NOMO-1 treated with DMSO at 0.1 percent for 48 hours (cell line): ENCODE measurements around the gene FGF1.
"Not testable (repeated sequence)": the region's sequence is repeated elsewhere in the genome, so short reads cannot be mapped to it uniquely, and the experiment has no call there.

Experiments
- DNase-seq: peaks from one replicate; lab custom pipeline; 2025; ENCODE audit not compliant: unreplicated experiment; lab: John Stamatoyannopoulos, UW

FGF1 gene

GRCh38 chr5:142671266-142671665 lies 14.6 kb downstream of the FGF1 start:
- DNase-seq: no peak

DNA sequence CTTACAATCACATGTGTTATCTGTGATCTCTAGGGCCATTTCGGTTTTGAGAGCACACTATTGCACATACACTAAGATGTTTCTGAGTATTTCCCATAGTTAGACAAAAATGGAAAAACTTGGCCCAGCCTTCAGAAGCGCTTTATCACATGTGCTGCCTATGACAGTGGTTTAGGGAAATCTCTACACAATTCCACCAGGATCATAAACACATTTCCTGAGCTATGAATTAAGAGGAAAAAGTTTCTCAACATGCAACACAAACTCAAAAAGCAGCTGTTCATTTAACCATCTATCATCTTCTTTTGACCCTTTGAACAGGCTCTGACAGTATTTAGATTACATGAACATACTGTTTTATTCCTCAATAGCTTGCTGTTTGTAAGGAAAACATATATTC lies 15.1 kb downstream of the FGF1 start:
- no peak for DNase-seq

- no peak for DNase-seq
These were observed 16.4 kb downstream of the FGF1 start for GRCh38 chr5:142669477-142669876.

- DNase-seq: no peak
These were observed 17.6 kb downstream of the FGF1 start for GRCh38 chr5:142668336-142668735.

DNA sequence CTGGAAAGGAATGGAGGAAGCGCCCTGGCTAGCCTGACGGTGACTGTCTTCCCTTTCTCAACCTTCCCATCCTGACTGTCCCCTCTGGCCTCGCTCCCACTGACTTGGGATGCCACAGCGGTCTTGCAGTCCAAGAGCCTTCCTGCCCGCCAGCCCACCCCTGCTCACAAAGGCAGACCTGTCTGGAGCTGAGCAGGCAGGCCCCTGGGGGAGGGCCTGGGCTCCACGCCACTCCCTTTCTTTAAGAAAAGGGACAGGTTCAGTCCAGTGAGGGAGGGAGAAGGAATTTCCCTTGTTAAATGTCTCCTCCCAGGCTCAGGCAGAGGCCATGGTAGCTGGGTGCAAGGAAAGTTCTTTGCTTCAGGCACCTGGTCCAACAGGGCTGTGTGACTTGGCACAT lies 18.1 kb downstream of the FGF1 start:
- no peak for DNase-seq

DNA sequence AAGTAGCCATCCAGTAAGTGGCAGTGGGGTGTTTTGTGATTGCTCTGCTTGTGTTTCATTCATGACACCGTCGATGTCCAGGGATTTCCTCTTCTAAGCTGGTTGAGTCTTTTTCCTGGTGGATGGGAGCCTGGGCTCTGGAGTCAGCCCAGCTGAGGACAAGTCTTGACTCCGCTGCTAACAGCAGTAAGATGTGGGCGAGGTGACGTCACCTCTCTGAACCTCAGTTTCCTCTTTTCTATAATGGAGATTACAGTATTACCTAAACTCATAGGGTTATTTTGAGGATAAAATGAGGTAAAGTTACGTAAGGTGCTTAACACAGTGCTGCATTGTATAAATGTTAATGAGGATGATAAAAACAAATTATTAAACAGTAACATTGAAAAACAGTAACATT lies 21.3 kb downstream of the FGF1 start:
- peak; percentile 44 for DNase-seq

DNA sequence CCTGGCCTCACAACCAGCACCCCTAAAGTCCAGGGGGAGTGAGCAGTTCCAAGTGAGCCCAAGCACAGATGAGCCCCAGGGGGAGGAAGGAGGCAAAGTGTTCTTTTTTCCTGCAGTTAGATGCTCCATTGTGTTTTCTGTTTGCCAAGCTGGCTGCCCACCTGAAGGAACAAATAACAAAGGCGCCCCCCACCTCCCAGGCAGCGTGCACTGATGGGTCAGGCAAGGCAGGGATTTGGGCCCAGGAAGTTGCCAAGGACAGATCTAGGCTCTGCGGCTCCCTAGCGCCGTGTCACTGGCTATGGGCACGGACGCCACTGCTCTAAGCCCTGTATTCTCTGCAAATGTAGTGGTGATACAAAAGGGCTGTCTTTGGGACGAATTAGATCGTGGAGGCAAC lies 21.8 kb downstream of the FGF1 start:
- no peak for DNase-seq

GRCh38 chr5:142663246-142663645 lies 22.6 kb downstream of the FGF1 start:
- no peak for DNase-seq

DNA sequence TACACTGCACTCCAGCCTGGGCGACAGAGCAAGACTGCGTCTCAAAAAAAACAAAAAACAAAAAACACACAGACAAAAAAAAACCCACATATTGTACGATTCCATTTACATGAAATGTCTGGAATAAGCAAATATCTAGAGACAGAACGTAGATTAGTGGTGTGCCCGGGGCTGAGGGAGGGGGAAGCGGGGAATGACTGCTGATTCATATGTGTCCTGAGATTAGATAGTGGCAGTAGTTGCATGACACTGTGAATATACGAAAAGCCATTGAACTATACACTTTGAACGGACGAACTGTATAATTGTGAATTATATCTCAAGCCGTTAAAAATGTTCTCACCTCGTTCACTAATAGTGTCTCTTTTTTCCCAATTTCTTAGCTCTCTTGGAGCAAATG lies 23.9 kb downstream of the FGF1 start:
- no peak for DNase-seq

DNA sequence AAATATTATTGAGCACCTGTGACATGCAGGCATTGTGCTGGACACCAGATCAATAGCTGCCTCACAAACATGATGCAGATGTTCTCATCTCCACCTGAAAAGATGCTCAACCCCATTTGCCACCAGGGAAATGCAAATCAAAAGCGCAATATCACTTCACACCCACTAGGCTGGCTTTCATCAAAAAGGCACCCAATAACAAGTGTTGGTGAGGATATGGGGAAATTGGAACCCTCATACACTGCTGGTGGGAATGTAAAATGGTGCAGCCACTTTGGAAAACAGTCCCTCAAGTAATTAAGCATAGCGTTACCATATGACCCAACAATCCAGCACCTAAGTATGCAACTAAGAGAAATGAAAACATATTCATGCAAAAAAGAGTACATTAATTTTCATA lies 24.7 kb downstream of the FGF1 start:
- DNase-seq: no peak

DNA sequence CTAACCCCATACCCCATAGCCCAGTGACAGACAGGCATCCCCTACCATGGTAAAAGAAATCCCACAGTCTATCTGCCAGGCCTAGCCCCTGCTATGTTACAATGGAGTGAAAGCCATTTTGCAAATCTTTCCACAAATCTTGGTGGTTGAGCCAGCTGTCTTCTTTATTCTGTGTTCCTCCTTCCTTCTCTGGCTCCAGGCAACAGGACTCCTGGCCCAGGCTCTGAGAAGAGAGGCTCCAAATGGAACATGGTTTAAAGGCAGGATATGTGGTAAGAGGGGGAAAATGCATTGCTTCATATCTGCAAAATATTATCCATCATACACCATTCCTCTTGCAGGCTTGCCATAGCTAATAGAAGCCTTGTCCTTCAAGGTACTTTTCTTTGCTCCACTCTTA lies 25.2 kb downstream of the FGF1 start:
- no peak for DNase-seq

DNA sequence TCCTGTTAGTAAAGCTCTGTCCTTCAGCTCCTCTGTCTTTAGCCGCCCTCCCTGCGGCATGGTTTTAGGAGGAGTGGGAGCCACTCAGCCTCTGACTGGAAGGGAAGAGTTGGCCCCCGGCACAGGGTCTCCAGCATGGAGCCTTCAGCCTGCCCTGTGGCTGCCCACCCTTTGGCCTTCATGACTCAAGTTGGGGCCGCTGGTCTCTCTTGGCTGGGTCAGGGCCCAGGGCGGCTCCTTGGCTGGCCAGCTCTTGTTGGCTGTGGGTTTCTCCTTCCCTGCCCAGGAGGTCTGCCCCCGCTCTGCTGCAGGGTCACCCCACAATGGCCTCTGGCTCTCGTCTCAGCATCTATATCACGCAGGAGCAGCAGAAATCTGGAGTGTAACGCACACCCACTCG lies 25.7 kb downstream of the FGF1 start:
- no peak for DNase-seq

DNA sequence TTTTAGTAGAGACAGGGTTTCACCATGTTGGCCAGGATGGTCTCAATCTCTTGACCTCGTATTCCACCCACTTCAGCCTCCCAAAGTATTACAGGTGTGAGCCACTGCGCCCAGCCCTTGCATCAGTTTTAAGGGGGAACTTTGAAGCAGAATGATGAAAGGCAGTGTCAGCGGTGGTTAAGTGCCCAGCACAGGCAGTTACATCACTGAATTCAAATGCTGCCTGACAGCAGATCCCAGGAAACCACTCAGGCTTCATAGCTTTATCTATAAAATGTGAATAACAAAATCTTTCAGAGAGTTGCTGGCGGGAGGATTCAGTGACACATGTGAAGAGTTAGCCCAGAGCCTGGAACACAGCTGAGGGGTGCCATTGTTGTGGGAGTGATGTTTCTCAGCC lies 26.5 kb downstream of the FGF1 start:
- no peak for DNase-seq

- DNase-seq: no peak
These were observed 27.6 kb downstream of the FGF1 start for GRCh38 chr5:142658278-142658677.

GRCh38 chr5:142657446-142657845 lies 28.4 kb downstream of the FGF1 start:
- no peak for DNase-seq

GRCh38 chr5:142655339-142656267 lies 30.3 kb downstream of the FGF1 start:
- DNase-seq: peak; percentile 55

DNA sequence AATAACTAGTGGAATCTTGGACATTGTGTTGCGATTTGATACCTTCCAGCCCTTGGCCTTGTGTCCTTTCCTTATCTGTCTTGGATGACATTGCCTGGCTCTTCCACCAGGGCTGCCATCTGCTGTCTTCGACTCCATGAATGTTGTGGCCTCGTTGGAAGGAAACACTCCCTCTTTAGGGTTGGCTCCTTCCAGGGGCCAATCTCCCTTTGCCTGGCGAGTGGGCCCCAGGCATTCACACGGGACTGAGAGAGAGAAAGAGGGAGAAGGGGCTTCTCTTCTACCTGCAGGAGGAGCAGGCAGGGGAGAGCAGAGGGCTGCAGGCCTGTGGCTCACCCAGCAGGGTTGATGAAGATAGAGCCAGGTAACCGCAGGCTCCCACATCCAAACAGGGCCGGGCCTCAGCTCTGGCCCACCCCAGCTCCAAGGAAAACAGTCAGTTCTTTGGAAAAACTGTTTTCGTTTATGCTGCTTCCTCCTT lies 31.3 kb downstream of the FGF1 start:
- DNase-seq: no peak

- no peak for DNase-seq
These were observed 32.6 kb downstream of the FGF1 start for GRCh38 chr5:142653321-142653720.

DNA sequence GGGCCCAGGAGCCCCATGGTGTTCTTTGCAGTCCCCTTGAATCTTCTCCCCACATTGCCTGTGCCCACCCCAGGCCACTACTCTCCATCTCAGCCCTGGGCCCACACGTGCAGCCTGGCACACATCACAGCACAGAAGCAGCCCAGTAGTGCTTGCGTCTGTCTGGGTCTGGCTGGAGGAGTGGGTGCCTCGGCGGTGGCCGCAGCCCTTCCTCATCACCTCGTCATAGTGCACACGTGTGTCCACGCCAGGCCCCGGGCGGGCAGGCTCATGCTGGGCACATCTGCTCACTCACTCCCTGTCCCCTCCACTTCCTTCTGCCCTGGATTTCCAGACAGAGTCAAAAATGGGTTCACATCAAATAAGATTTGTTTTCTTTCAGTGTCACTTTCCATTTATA lies 33.3 kb downstream of the FGF1 start:
- DNase-seq: no peak

DNA sequence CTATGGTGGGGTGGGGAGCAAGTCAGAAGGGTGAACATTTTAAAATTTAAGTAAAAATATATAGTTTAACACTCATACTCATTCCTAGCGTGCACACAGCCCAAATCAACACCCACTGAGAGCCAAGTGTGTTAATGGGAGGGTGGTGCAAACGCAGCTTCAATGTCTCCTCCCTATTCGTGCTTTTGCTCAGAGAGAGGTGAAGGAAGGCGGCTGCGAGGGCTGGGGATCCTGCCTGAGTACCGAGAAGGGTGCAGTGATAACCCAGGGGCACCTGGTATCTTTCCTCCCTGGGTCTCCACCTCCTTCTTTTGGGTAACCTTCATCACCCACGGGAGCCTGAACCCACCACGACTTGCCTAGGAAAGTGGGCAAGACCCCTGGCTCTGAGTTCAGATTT lies 35.0 kb downstream of the FGF1 start:
- DNase-seq: no peak

DNA sequence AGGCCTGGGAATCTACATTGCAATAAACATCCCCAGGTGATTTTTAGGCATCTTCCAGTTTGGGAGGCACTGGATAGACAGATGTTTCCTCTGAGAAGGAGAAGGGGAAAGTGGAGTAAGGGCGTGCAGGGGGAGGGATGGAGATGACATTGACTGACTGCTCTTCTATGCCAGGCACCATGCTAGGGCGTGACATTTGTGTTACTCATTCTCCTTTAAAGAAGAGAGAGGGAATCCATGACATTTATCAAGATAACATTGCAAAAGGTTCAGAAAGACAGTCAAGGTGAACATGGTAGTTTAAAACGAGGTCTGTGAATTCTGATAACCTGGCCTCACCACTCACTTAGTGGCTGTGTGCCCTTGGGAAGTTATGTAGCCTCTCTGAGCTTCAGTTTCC lies 35.8 kb downstream of the FGF1 start:
- no peak for DNase-seq

DNA sequence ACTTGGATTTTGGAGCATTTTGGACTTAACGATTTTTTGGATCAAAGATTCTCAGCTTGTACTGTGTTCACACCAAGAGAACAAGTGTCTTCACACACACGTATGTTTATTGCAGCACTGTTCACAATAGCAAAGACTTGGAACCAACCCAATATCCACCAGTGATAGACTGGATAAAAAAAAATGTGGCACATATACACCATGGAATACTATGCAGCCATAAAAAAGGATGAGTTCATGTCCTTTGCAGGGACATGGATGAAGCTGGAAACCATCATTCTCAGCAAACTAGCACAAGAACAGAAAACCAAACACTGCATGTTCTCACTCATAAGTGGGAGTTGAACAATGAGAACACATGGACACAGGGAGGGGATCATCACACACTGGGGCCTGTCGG lies 37.8 kb downstream of the FGF1 start:
- DNase-seq: not testable (repeated sequence)

DNA sequence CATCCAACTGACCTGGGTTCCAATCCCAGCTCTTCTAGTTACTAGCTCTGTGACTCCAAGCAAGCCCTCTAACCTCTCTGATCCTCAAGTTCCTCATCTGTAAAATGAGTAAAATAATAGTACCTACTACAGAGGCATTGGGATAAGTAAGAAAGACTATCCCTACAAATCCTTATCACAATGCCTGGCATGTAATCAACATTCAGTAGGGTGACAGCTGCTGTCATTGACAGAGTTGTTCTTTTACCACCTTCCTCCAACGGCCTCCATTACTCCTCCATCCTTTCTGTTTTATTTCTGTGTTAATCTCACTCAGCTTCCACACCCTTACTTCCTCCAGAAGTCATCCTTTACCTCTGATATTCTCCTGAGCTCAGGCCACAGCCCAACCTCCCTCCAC lies 40.4 kb downstream of the FGF1 start:
- no peak for DNase-seq
